H9 (cell line): Measurements from ENCODE around the gene NCL. TPM values are rescaled to one million over a fixed set of nuclear protein-coding genes. Genes with fewer than 3 reads are reported as not detected.

Experiments
- DNase-seq: peaks from one replicate; pipeline ENCODE4 v3.0.0-alpha.2; 2017
- H2AFZ ChIP-seq: one replicate; pipeline ENCODE4 v1.6.1; 2013; ENCODE audit warnings: mild to moderate bottlenecking, low read length, control low read depth, moderate library complexity
- H2AK5ac ChIP-seq: 2 replicates; pipeline ENCODE4 v1.6.1; 2013; ENCODE audit warnings: low read length, control low read depth, mixed read lengths; ENCODE audit not compliant: insufficient read length
- H2BK120ac ChIP-seq: one replicate; pipeline ENCODE4 v1.6.1; 2013; ENCODE audit warnings: low read depth, mild to moderate bottlenecking, low read length, control low read depth, inconsistent platforms; ENCODE audit not compliant: poor library complexity, severe bottlenecking
- H2BK12ac ChIP-seq: 2 replicates; pipeline ENCODE4 v1.6.1; 2013; ENCODE audit warnings: low read length, control low read depth, mixed read lengths, low read depth; ENCODE audit not compliant: insufficient read length
- H2BK15ac ChIP-seq: 2 replicates; pipeline ENCODE4 v1.6.1; 2013; ENCODE audit warnings: low read depth, low read length, control low read depth
- H2BK20ac ChIP-seq: one replicate; pipeline ENCODE4 v1.6.1; 2013; ENCODE audit warnings: low read depth, mild to moderate bottlenecking, low read length, control low read depth, inconsistent platforms; ENCODE audit not compliant: poor library complexity, severe bottlenecking
- H2BK5ac ChIP-seq: 2 replicates; pipeline ENCODE4 v1.6.1; 2013; ENCODE audit warnings: low read length, control low read depth, mixed read lengths; ENCODE audit not compliant: insufficient read length
- H3K14ac ChIP-seq: 2 replicates; pipeline ENCODE4 v1.6.1; 2013; ENCODE audit warnings: low read length, control low read depth; ENCODE audit not compliant: insufficient read depth
- H3K18ac ChIP-seq: 2 replicates; pipeline ENCODE4 v1.6.1; 2013; ENCODE audit warnings: low read depth, mild to moderate bottlenecking, mixed read lengths, low read length, control low read depth; ENCODE audit not compliant: insufficient read length
- H3K23ac ChIP-seq: 2 replicates; pipeline ENCODE4 v1.6.1; 2013; ENCODE audit warnings: low read length, control low read depth, mixed read lengths, low read depth; ENCODE audit not compliant: insufficient read length
- H3K23me2 ChIP-seq: 2 replicates; pipeline ENCODE4 v1.6.1; 2013; ENCODE audit warnings: low read depth, mild to moderate bottlenecking, mixed read lengths, low read length, control low read depth; ENCODE audit not compliant: insufficient read length, poor library complexity, severe bottlenecking
- H3K27ac ChIP-seq: 2 replicates; pipeline ENCODE4 v1.5.1; 2013; ENCODE audit warnings: low read length, control low read depth, mixed read lengths, low read depth; ENCODE audit not compliant: insufficient read length
- H3K27me3 ChIP-seq: 2 replicates; pipeline ENCODE4 v1.6.1; 2013; ENCODE audit warnings: low read length, control low read depth, inconsistent platforms; ENCODE audit not compliant: insufficient read depth
- H3K4ac ChIP-seq: 2 replicates; pipeline ENCODE4 v1.6.1; 2013; ENCODE audit warnings: low read depth, mild to moderate bottlenecking, control low read depth, inconsistent platforms, low read length, moderate library complexity
- H3K4me1 ChIP-seq: 2 replicates; pipeline ENCODE4 v1.6.1; 2013; ENCODE audit warnings: low read length, control low read depth, inconsistent platforms; ENCODE audit not compliant: insufficient read depth
- H3K4me2 ChIP-seq: 2 replicates; pipeline ENCODE4 v1.6.1; 2013; ENCODE audit warnings: low read length, control low read depth, mixed read lengths; ENCODE audit not compliant: insufficient read length, insufficient read depth
- H3K56ac ChIP-seq: 2 replicates; pipeline ENCODE4 v1.6.1; 2013; ENCODE audit warnings: low read depth, mild to moderate bottlenecking, mixed read lengths, low read length, control low read depth; ENCODE audit not compliant: insufficient read length
- H3K79me1 ChIP-seq: 2 replicates; pipeline ENCODE4 v1.6.1; 2013; ENCODE audit warnings: low read depth, mild to moderate bottlenecking, moderate library complexity, low read length, control low read depth, inconsistent platforms; ENCODE audit not compliant: insufficient read depth, poor library complexity, severe bottlenecking
- H3K79me2 ChIP-seq: 2 replicates; pipeline ENCODE4 v1.6.1; 2013; ENCODE audit warnings: low read length, control low read depth, inconsistent platforms; ENCODE audit not compliant: insufficient read depth
- H3K9ac ChIP-seq: 2 replicates; pipeline ENCODE4 v1.6.1; 2013; ENCODE audit warnings: low read length, control low read depth, mixed read lengths; ENCODE audit not compliant: insufficient read length; ENCODE audit errors: extremely low read depth
- H3K9me3 ChIP-seq: one replicate; pipeline ENCODE4 v1.6.1; 2013; ENCODE audit warnings: low read depth, low read length, inconsistent platforms; ENCODE audit not compliant: control insufficient read depth
- H3T11ph ChIP-seq: one replicate; pipeline ENCODE4 v1.6.1; 2013; ENCODE audit warnings: mild to moderate bottlenecking, low read length, control low read depth, inconsistent platforms
- H4K20me1 ChIP-seq: one replicate; pipeline ENCODE4 v1.6.1; 2013; ENCODE audit not compliant: control insufficient read depth, insufficient read length, insufficient read depth
- H4K5ac ChIP-seq: 2 replicates; pipeline ENCODE4 v1.6.1; 2013; ENCODE audit warnings: low read depth, mild to moderate bottlenecking, mixed read lengths, low read length, control low read depth; ENCODE audit not compliant: insufficient read length
- H4K8ac ChIP-seq: replicated peaks from 2 replicates; pipeline ENCODE4 v1.6.1; 2013; ENCODE audit warnings: low read length, control low read depth, mixed read lengths, low read depth; ENCODE audit not compliant: insufficient read length
- H4K91ac ChIP-seq: 2 replicates; pipeline ENCODE4 v1.6.1; 2013; ENCODE audit warnings: low read depth, mild to moderate bottlenecking, moderate library complexity, mixed read lengths, low read length, control low read depth; ENCODE audit not compliant: insufficient read length
- H3K27ac Mint-ChIP-seq, 3 experiments: 2 replicates in 2 of 3; 3 replicates in 1 of 3; pipeline ENCODE4 v1.8.0; 2020 to 2021; ENCODE audit warnings: mixed read lengths in 3 of 3, mild to moderate bottlenecking in 1 of 3, moderate library complexity in 1 of 3
- H3K27me3 Mint-ChIP-seq: 2 replicates; pipeline ENCODE4 v1.8.0; 2021; ENCODE audit warnings: low read depth, mild to moderate bottlenecking, moderate library complexity, mixed read lengths
- H3K36me3 Mint-ChIP-seq, 3 experiments: 2 replicates in 2 of 3; 3 replicates in 1 of 3; pipeline ENCODE4 v1.8.0; 2020 to 2021; ENCODE audit warnings: low read depth in 3 of 3, mixed read lengths in 3 of 3; ENCODE audit not compliant: insufficient read depth in 1 of 3
- H3K4me1 Mint-ChIP-seq, 2 experiments: 2 replicates each; pipeline ENCODE4 v1.8.0; 2020; ENCODE audit warnings: mixed read lengths in 2 of 2
- H3K4me3 Mint-ChIP-seq, 2 experiments: 2 replicates in 1 of 2; 3 replicates in 1 of 2; pipeline ENCODE4 v1.8.0; 2020 to 2021; ENCODE audit warnings: mild to moderate bottlenecking in 2 of 2, mixed read lengths in 2 of 2, moderate library complexity in 1 of 2
- H3K9me3 Mint-ChIP-seq, 2 experiments: 2 replicates in 1 of 2; 3 replicates in 1 of 2; pipeline ENCODE4 v1.8.0; 2020; ENCODE audit warnings: mild to moderate bottlenecking in 2 of 2, mixed read lengths in 2 of 2, moderate library complexity in 1 of 2
- CTCF ChIP-seq: fragments of 200-600 bp; sonication (generic); conservative IDR thresholded peaks from 3 replicates; pipeline ENCODE4 v1.8.0; 2021; ENCODE audit warnings: antibody characterized with exemption, mild to moderate bottlenecking
- WGBS: extraction: QIAGEN DNeasy Blood & Tissue Kit; methylation state at CpG from one replicate; pipeline ENCODE4 v1.1.7; 2013; ENCODE audit warnings: missing lambda C conversion rate, low lambda C conversion rate, mixed read lengths; ENCODE audit not compliant: insufficient read length; ENCODE audit errors: extremely low coverage; 5-methylcytosine and 5-hydroxymethylcytosine counted together
- total RNA-seq: library from RNA; stranded (reverse); gene quantifications from 2 replicates; pipeline ENCODE4 v1.2.1, GENCODE V29; 2021

NCL gene
- total RNA-seq, 1 experiment from 2014 or later, result 1,269 TPM

- Histone ChIP-seq H2BK15ac (no peak overlapping the region), H3K14ac (no peak overlapping the region), H3K4ac (no peak overlapping the region), H2BK20ac (no peak overlapping the region), H4K8ac (no peak overlapping the region), H3K18ac (no peak overlapping the region), H3K23ac (no peak overlapping the region), H2BK120ac (no peak overlapping the region), H3K9ac (no peak overlapping the region), H3K79me2 (no peaks in the 10 kb centered on the region), H4K91ac (no peak overlapping the region), H3K9me3 (no peaks in the 10 kb centered on the region), H3K23me2 (peaks cover 5% of the 10 kb centered on the region), H3K27me3 (no peaks in the 10 kb centered on the region), H2BK5ac (no peak overlapping the region), H3K79me1 (no peaks in the 10 kb centered on the region), H3T11ph (no peak overlapping the region), H2AFZ (no peak overlapping the region), H2BK12ac (no peak overlapping the region), H4K5ac (no peak overlapping the region), H2AK5ac (no peak overlapping the region), H3K27ac (no peak overlapping the region), H3K4me2 (no peak overlapping the region), H3K4me1 (no peaks in the 10 kb centered on the region), H3K56ac (no peak overlapping the region), H4K20me1 (no peaks in the 10 kb centered on the region)
- Mint-ChIP-seq H3K27me3 (peaks cover 6% of the 10 kb centered on the region; the same call in 1 of the 2 replicates), H3K4me1 (peaks cover 12 to 20% of the 10 kb centered on the region in 2 experiments), H3K4me3 (no peak overlapping the region), H3K27ac (peak overlapping the region in 1 of 3 experiments; percentile 15; a peak in 2 of 7 replicates), H3K9me3 (no peaks in the 10 kb centered on the region), H3K36me3 (no peaks in the 10 kb centered on the region)
- no peak for DNase-seq
- no peak for TF ChIP-seq CTCF
- no CpG with 5 or more reads among the region's 3 CpGs for WGBS
These were observed 5.3 kb upstream of the NCL start for GRCh38 chr2:231469583-231469950.
